Rectal smooth muscle tissue (tissue), 1 donor: Measurements from ENCODE around the gene SIK3.

Experiments
- H3K27ac ChIP-seq: one replicate; pipeline ENCODE4 v1.7.0; 2013; ENCODE audit warnings: low read depth, low read length, inconsistent platforms
- H3K27me3 ChIP-seq: one replicate; pipeline ENCODE4 v1.7.0; 2013; ENCODE audit warnings: low read length; ENCODE audit not compliant: control insufficient read depth, insufficient read depth
- H3K36me3 ChIP-seq: one replicate; pipeline ENCODE4 v1.7.0; 2013; ENCODE audit warnings: low read length; ENCODE audit not compliant: control insufficient read depth, insufficient read depth
- H3K4me1 ChIP-seq: one replicate; pipeline ENCODE4 v1.7.0; 2013; ENCODE audit warnings: low read length; ENCODE audit not compliant: control insufficient read depth, insufficient read depth
- H3K4me3 ChIP-seq: one replicate; pipeline ENCODE4 v1.7.0; 2013; ENCODE audit warnings: low read length
- H3K9ac ChIP-seq: one replicate; pipeline ENCODE4 v1.7.0; 2013; ENCODE audit warnings: low read length

SIK3 gene

DNA sequence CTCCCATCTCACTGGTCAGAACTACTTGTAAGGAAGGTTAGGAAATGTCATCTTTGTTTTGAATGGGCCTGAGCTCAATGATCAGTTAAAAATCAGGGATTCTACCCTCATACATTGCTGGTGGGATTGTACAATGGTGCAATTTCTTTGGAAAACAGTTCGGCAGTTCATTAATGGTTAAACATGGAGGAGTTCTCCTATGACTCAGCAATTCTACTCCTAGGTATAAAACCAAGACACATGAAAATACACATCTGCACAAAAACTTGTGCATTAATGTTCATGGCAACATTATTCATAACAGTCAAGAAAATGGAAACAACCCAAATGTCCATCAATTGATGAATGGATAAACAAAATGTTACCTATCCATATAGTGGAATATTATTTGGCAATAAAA, 301.7 kb downstream of the SIK3 start:
- peaks cover under 1% of the 10 kb centered on the region for H3K4me1 ChIP-seq
- H3K9ac ChIP-seq: no peak overlapping the region

DNA sequence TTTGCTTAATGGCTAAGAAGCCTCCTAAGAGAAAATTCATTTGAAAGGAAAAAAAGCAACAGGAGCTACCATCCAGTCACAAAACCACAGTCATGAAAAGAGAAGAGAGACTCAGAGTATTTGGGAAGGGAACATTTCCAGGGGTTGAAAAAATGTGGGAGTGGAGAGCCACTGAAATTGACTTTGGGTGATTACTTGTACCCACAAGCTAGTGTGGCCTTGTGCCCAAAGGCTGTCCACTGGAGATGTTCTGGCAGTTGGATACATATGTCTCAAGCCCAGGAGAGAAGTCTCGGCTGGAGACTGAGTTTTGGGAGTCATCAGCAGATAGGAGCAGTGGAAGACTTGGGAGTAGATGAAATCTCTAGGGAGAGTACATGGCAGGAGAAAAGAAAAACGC, 303.4 kb downstream of the SIK3 start:
- Histone ChIP-seq H3K27ac (no peak overlapping the region), H3K9ac (no peak overlapping the region), H3K36me3 (no peaks in the 10 kb centered on the region), H3K27me3 (no peaks in the 10 kb centered on the region), H3K4me1 (peaks cover 3% of the 10 kb centered on the region), H3K4me3 (no peak overlapping the region)

More for the DNA sequence above, 301.7 kb downstream of the SIK3 start:
- Histone ChIP-seq H3K36me3 (no peaks in the 10 kb centered on the region), H3K27me3 (no peaks in the 10 kb centered on the region), H3K4me3 (no peak overlapping the region), H3K27ac (no peak overlapping the region)

DNA sequence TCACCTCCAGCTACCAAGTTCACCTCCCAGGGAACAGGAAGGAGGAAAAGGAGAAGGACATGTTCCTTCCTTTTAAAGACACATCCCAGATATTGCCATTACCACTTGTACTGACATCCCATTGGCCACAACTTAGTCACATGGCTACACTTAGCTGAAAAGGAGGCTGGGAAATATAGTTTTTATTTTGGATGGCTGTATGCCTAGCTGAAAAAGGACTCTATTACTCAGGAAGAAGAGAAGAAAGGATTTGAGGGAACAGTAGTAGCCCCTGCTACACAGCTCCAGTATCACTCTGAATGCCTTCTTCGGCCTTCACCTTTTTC, 304.5 kb downstream of the SIK3 start:
- Histone ChIP-seq H3K4me3 (no peak overlapping the region), H3K36me3 (no peaks in the 10 kb centered on the region), H3K4me1 (peaks cover 3% of the 10 kb centered on the region), H3K27me3 (no peaks in the 10 kb centered on the region), H3K27ac (no peak overlapping the region), H3K9ac (no peak overlapping the region)
